ENCODE data around the gene PTTG1IP.

Gene PTTG1IP

GRCh38 chr21:44817914-44818639, 55.4 kb downstream of the PTTG1IP start, which contains the start of gene SUMO3:
Gene SUMO3, minus strand, starts transcription at chr21:44818062. Its CDS starts 94 bp downstream, at chr21:44817968.
- H3K27me3 Mint-ChIP-seq: no peaks in the 10 kb centered on the region
- peaks cover 6% of the 10 kb centered on the region for H3K4me1 Mint-ChIP-seq
- H3K36me3 Mint-ChIP-seq (ENCODE audit: insufficient read depth): peaks cover 12% of the 10 kb centered on the region
- H3K9me3 Mint-ChIP-seq: peaks cover 11% of the 10 kb centered on the region
- ATAC-seq (replicated peaks; ENCODE audit: extremely low read depth, poor library complexity, severe bottlenecking) (peak; percentile 80), DNase-seq (ENCODE audit: low spot score in 2 of 2) (peak; percentile 76 to 86)
- peak within 1 kb of the TSS; percentile 83 for H3K27ac Mint-ChIP-seq (ENCODE audit: low read depth)
- peak within 1 kb of the TSS; percentile 79 for H3K4me3 Mint-ChIP-seq

- Mint-ChIP-seq H3K27me3 (no peaks in the 10 kb centered on the region), H3K36me3 (ENCODE audit: insufficient read depth) (peaks cover 13% of the 10 kb centered on the region), H3K4me1 (peaks cover 6% of the 10 kb centered on the region), H3K27ac (ENCODE audit: low read depth) (peak overlapping the region; percentile 83), H3K9me3 (peaks cover 5% of the 10 kb centered on the region), H3K4me3 (peak overlapping the region; percentile 79)
- ATAC-seq (replicated peaks; ENCODE audit: extremely low read depth, poor library complexity, severe bottlenecking) (peak; percentile 76), DNase-seq (ENCODE audit: low spot score in 2 of 2) (peak; percentile 85 to 86)
Observed at GRCh38 chr21:44817506-44817880, 56.0 kb downstream of the PTTG1IP start.

- Mint-ChIP-seq H3K27ac (ENCODE audit: low read depth) (peak overlapping the region; percentile 83), H3K9me3 (no peaks in the 10 kb centered on the region), H3K4me1 (peaks cover 6% of the 10 kb centered on the region), H3K27me3 (no peaks in the 10 kb centered on the region), H3K36me3 (ENCODE audit: insufficient read depth) (peaks cover 11% of the 10 kb centered on the region), H3K4me3 (peak overlapping the region; percentile 79)
- ATAC-seq (replicated peaks; ENCODE audit: extremely low read depth, poor library complexity, severe bottlenecking) (no peak), DNase-seq (ENCODE audit: low spot score in 2 of 2) (no peak)
Observed at GRCh38 chr21:44816761-44817505, 56.6 kb downstream of the PTTG1IP start.

GRCh38 chr21:44815852-44816628, 57.5 kb downstream of the PTTG1IP start:
- DNase-seq (ENCODE audit: low spot score in 2 of 2) (no peak), ATAC-seq (replicated peaks; ENCODE audit: extremely low read depth, poor library complexity, severe bottlenecking) (no peak)
- no peaks in the 10 kb centered on the region for H3K9me3 Mint-ChIP-seq
- H3K27me3 Mint-ChIP-seq: no peaks in the 10 kb centered on the region
- peaks cover 15% of the 10 kb centered on the region for H3K36me3 Mint-ChIP-seq (ENCODE audit: insufficient read depth)
- H3K4me3 Mint-ChIP-seq: peak overlapping the region; percentile 79
- H3K4me1 Mint-ChIP-seq: peaks cover 12% of the 10 kb centered on the region
- H3K27ac Mint-ChIP-seq (ENCODE audit: low read depth): no peak overlapping the region

- no peaks in the 10 kb centered on the region for H3K9me3 Mint-ChIP-seq
- no peak overlapping the region for H3K4me3 Mint-ChIP-seq
- peaks cover 16% of the 10 kb centered on the region for H3K4me1 Mint-ChIP-seq
- no peaks in the 10 kb centered on the region for H3K27me3 Mint-ChIP-seq
- DNase-seq (ENCODE audit: low spot score in 2 of 2) (no peak), ATAC-seq (replicated peaks; ENCODE audit: extremely low read depth, poor library complexity, severe bottlenecking) (no peak)
- no peak overlapping the region for H3K27ac Mint-ChIP-seq (ENCODE audit: low read depth)
- peaks cover 15% of the 10 kb centered on the region for H3K36me3 Mint-ChIP-seq (ENCODE audit: insufficient read depth)
Observed at GRCh38 chr21:44815225-44815624, 58.3 kb downstream of the PTTG1IP start.

- Mint-ChIP-seq H3K27me3 (no peaks in the 10 kb centered on the region), H3K9me3 (no peaks in the 10 kb centered on the region), H3K4me3 (no peak overlapping the region), H3K27ac (ENCODE audit: low read depth) (no peak overlapping the region), H3K36me3 (ENCODE audit: insufficient read depth) (peaks cover 15% of the 10 kb centered on the region), H3K4me1 (peaks cover 16% of the 10 kb centered on the region)
- no peak for DNase-seq (ENCODE audit: low spot score in 2 of 2)
- ATAC-seq (replicated peaks; ENCODE audit: extremely low read depth, poor library complexity, severe bottlenecking): no peak
Observed at GRCh38 chr21:44814498-44815023, 58.9 kb downstream of the PTTG1IP start.

- Mint-ChIP-seq H3K4me1 (peaks cover 16% of the 10 kb centered on the region), H3K4me3 (no peak overlapping the region), H3K36me3 (ENCODE audit: insufficient read depth) (peaks cover 13% of the 10 kb centered on the region), H3K27me3 (no peaks in the 10 kb centered on the region), H3K27ac (ENCODE audit: low read depth) (no peak overlapping the region), H3K9me3 (no peaks in the 10 kb centered on the region)
- no peak for ATAC-seq (replicated peaks; ENCODE audit: extremely low read depth, poor library complexity, severe bottlenecking)
- DNase-seq (ENCODE audit: low spot score in 2 of 2): no peak
Observed at GRCh38 chr21:44813727-44814126, 59.8 kb downstream of the PTTG1IP start.

GRCh38 chr21:44813149-44813548, 60.3 kb downstream of the PTTG1IP start:
- H3K9me3 Mint-ChIP-seq: no peaks in the 10 kb centered on the region
- ATAC-seq (replicated peaks; ENCODE audit: extremely low read depth, poor library complexity, severe bottlenecking): no peak
- peaks cover 15% of the 10 kb centered on the region for H3K36me3 Mint-ChIP-seq (ENCODE audit: insufficient read depth)
- H3K27ac Mint-ChIP-seq (ENCODE audit: low read depth): no peak overlapping the region
- H3K4me1 Mint-ChIP-seq: peaks cover 16% of the 10 kb centered on the region
- no peak overlapping the region for H3K4me3 Mint-ChIP-seq
- no peaks in the 10 kb centered on the region for H3K27me3 Mint-ChIP-seq
- DNase-seq (ENCODE audit: low spot score in 2 of 2): no peak

- H3K27me3 Mint-ChIP-seq: no peaks in the 10 kb centered on the region
- H3K36me3 Mint-ChIP-seq (ENCODE audit: insufficient read depth): peaks cover 19% of the 10 kb centered on the region
- ATAC-seq (replicated peaks; ENCODE audit: extremely low read depth, poor library complexity, severe bottlenecking) (no peak), DNase-seq (ENCODE audit: low spot score in 2 of 2) (no peak)
- H3K4me3 Mint-ChIP-seq: no peak overlapping the region
- no peaks in the 10 kb centered on the region for H3K9me3 Mint-ChIP-seq
- no peak overlapping the region for H3K27ac Mint-ChIP-seq (ENCODE audit: low read depth)
- peaks cover 16% of the 10 kb centered on the region for H3K4me1 Mint-ChIP-seq
Observed at GRCh38 chr21:44812640-44813039, 60.9 kb downstream of the PTTG1IP start.

- ATAC-seq (replicated peaks; ENCODE audit: extremely low read depth, poor library complexity, severe bottlenecking) (no peak), DNase-seq (ENCODE audit: low spot score in 2 of 2) (no peak)
- Mint-ChIP-seq H3K4me1 (peaks cover 11% of the 10 kb centered on the region), H3K27me3 (no peaks in the 10 kb centered on the region), H3K9me3 (no peaks in the 10 kb centered on the region), H3K27ac (ENCODE audit: low read depth) (peak overlapping the region; percentile 50), H3K4me3 (no peak overlapping the region), H3K36me3 (ENCODE audit: insufficient read depth) (peaks cover 24% of the 10 kb centered on the region)
Observed at GRCh38 chr21:44810779-44811178, 62.7 kb downstream of the PTTG1IP start.

GRCh38 chr21:44805859-44806258, 67.6 kb downstream of the PTTG1IP start:
- DNase-seq (ENCODE audit: low spot score in 2 of 2) (no peak), ATAC-seq (replicated peaks; ENCODE audit: extremely low read depth, poor library complexity, severe bottlenecking) (no peak)
- Mint-ChIP-seq H3K36me3 (ENCODE audit: insufficient read depth) (peaks cover 29% of the 10 kb centered on the region), H3K27me3 (no peaks in the 10 kb centered on the region), H3K9me3 (no peaks in the 10 kb centered on the region), H3K27ac (ENCODE audit: low read depth) (no peak overlapping the region), H3K4me1 (peaks cover 17% of the 10 kb centered on the region), H3K4me3 (no peak overlapping the region)

GRCh38 chr21:44805226-44805625, 68.3 kb downstream of the PTTG1IP start:
- Mint-ChIP-seq H3K4me3 (peak overlapping the region; percentile 6), H3K9me3 (no peaks in the 10 kb centered on the region), H3K27me3 (no peaks in the 10 kb centered on the region), H3K27ac (ENCODE audit: low read depth) (no peak overlapping the region), H3K4me1 (peaks cover 21% of the 10 kb centered on the region), H3K36me3 (ENCODE audit: insufficient read depth) (peaks cover 29% of the 10 kb centered on the region)
- DNase-seq (ENCODE audit: low spot score in 2 of 2): no peak
- ATAC-seq (replicated peaks; ENCODE audit: extremely low read depth, poor library complexity, severe bottlenecking): no peak

Data from central memory CD8-positive, alpha-beta T cell (primary cell).